LNCaP clone FGC (cell line): ENCODE measurements around the gene CLASRP.

Experiments used
- DNase-seq: peaks from one replicate; pipeline ENCODE4 v3.0.0-alpha.2; 2011; ENCODE audit warnings: low read depth
- H3K4me3 ChIP-seq: 2 replicates; pipeline ENCODE4 v1.5.1; 2011; ENCODE audit warnings: mild to moderate bottlenecking, low read depth, low read length, control low read depth
- CTCF ChIP-seq: IDR thresholded peaks from 2 replicates; pipeline ENCODE4 v1.5.1; 2012; ENCODE audit warnings: mild to moderate bottlenecking; ENCODE audit not compliant: control insufficient read depth, insufficient read depth; ENCODE audit errors: extremely low read depth

CLASRP gene

GRCh38 chr19:45038931-45039893 lies at the start of gene CLASRP:
Gene CLASRP, plus strand, starts transcription at chr19:45039045. Its CDS starts 1,168 bp downstream, at chr19:45040213.
- TF ChIP-seq CTCF: no peak
- DNase-seq: peak; percentile 30
- peak within 1 kb of the TSS; percentile 68 for H3K4me3 ChIP-seq

DNA sequence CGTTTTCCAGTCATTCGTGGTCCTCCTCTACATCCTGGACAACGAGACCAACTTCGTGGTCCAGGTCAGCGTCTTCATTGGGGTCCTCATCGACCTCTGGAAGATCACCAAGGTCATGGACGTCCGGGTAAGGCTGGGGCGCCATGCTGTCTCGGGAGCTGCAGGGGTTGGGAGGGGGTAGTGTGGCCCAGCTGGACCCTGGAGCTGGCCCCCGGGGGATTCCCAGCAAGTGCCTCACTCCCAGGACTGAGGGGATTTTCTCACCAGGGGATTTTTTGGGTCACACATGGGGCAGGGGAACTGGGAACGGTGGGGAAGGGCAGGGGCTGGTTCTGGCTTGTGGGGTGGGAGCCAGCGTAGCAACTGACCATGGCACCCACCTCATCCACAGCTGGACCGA lies 48.4 kb upstream of the CLASRP start:
- DNase-seq: no peak

GRCh38 chr19:44990966-44991365 lies 47.9 kb upstream of the CLASRP start:
- TF ChIP-seq CTCF: no peak
- no peak overlapping the region for H3K4me3 ChIP-seq
- DNase-seq: no peak

More for the DNA sequence above, 48.4 kb upstream of the CLASRP start:
- TF ChIP-seq CTCF: no peak
- H3K4me3 ChIP-seq: no peak overlapping the region

DNA sequence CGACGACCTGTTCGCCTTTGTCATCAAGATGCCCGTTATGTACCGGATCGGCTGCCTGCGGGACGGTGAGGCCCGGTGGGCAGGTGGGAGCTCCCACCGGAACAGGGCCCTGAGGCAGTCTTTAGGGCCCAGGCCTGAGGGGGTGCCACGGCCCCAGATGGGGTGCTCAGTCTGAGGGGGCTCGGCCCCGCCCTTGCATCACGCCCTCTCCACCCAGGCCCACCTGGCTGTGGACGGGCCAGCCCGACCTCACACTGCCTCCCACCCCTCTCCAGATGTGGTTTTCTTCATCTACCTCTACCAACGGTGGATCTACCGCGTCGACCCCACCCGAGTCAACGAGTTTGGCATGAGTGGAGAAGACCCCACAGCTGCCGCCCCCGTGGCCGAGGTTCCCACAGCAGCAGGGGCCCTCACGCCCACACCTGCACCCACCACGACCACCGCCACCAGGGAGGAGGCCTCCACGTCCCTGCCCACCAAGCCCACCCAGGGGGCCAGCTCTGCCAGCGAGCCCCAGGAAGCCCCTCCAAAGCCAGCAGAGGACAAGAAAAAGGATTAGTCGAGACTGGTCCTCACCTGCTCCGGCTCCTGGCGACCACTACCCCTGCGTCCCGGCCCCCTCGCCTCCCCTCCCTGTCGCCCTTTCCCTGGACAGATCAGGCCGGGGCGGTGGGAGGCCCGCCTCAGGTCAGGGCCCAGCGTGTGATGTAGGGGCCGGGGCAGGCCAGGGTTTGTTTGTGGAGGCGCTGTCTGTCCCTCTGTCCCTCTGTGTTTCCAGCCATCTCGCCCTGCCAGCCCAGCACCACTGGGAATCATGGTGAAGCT lies 46.3 kb upstream of the CLASRP start:
- H3K4me3 ChIP-seq: no peak overlapping the region
- TF ChIP-seq CTCF: no peak
- no peak for DNase-seq

GRCh38 chr19:44993526-44993925 lies 45.3 kb upstream of the CLASRP start:
- no peak for DNase-seq
- no peak for TF ChIP-seq CTCF

GRCh38 chr19:44993926-44994537 lies 44.8 kb upstream of the CLASRP start:
- TF ChIP-seq CTCF: no peak
- DNase-seq: no peak
- H3K4me3 ChIP-seq: no peak overlapping the region

More at GRCh38 chr19:44993526-44993925, 45.3 kb upstream of the CLASRP start:
- no peak overlapping the region for H3K4me3 ChIP-seq
